ENCODE data around the gene CSRNP3. TPM values are rescaled to one million over a fixed set of nuclear protein-coding genes. Genes with fewer than 3 reads are reported as not detected.

CSRNP3 gene
- total and polyA plus RNA-seq, 5 donors from 2014 or later: not detected

- Histone ChIP-seq H3K4me3 (ENCODE audit: low read depth, low read length) (no peak overlapping the region), H3K36me3 (ENCODE audit: control insufficient read depth, insufficient read depth, low read length) (no peaks in the 10 kb centered on the region), H3K4me1 (ENCODE audit: control insufficient read depth, insufficient read depth, low read length, poor library complexity, severe bottlenecking) (no peaks in the 10 kb centered on the region), H3K27me3 (ENCODE audit: control insufficient read depth, insufficient read depth, low read length) (no peaks in the 10 kb centered on the region), H3K27ac (ENCODE audit: insufficient read depth, low read length, poor library complexity, severe bottlenecking) (no peak overlapping the region), H3K9me3 (ENCODE audit: control insufficient read depth in 2 of 2, low read length in 2 of 2) (no peaks in the 10 kb centered on the region)
- no peaks in the 10 kb centered on the region for H3K36me3 Mint-ChIP-seq
- H3K4me1 Mint-ChIP-seq: no peaks in the 10 kb centered on the region
- peaks cover 0 to 3% (median 0%) of the 10 kb centered on the region in 7 donors for H3K9me3 Mint-ChIP-seq
- H3K4me3 Mint-ChIP-seq: no peak overlapping the region
- no peaks in the 10 kb centered on the region for H3K27me3 Mint-ChIP-seq
- ATAC-seq (ENCODE audit: low read depth in 2 of 2): no peak
- H3K27ac Mint-ChIP-seq: no peak overlapping the region
- no peak for DNase-seq
These were observed 59.2 kb downstream of the CSRNP3 start for GRCh38 chr2:165528691-165529090.

GRCh38 chr2:165529130-165529529, 59.6 kb downstream of the CSRNP3 start:
- Mint-ChIP-seq H3K9me3 (peaks cover 0 to 3% (median 0%) of the 10 kb centered on the region in 7 donors), H3K4me3 (no peak overlapping the region), H3K27ac (no peak overlapping the region), H3K4me1 (no peaks in the 10 kb centered on the region), H3K36me3 (no peaks in the 10 kb centered on the region), H3K27me3 (no peaks in the 10 kb centered on the region)
- no peaks in the 10 kb centered on the region for H3K4me1 ChIP-seq (ENCODE audit: control insufficient read depth, insufficient read depth, low read length, poor library complexity, severe bottlenecking)
- no peaks in the 10 kb centered on the region for H3K9me3 ChIP-seq (ENCODE audit: control insufficient read depth in 2 of 2, low read length in 2 of 2)
- H3K36me3 ChIP-seq (ENCODE audit: control insufficient read depth, insufficient read depth, low read length): no peaks in the 10 kb centered on the region
- H3K27me3 ChIP-seq (ENCODE audit: control insufficient read depth, insufficient read depth, low read length): no peaks in the 10 kb centered on the region
- H3K4me3 ChIP-seq (ENCODE audit: low read depth, low read length): no peak overlapping the region
- ATAC-seq (ENCODE audit: low read depth in 2 of 2): no peak
- H3K27ac ChIP-seq (ENCODE audit: insufficient read depth, low read length, poor library complexity, severe bottlenecking): no peak overlapping the region
- no peak for DNase-seq

GRCh38 chr2:165533331-165533730, 63.8 kb downstream of the CSRNP3 start:
- DNase-seq (no peak), ATAC-seq (ENCODE audit: low read depth in 2 of 2) (no peak)
- Mint-ChIP-seq H3K9me3 (peaks cover 0 to 2% (median 0%) of the 10 kb centered on the region in 7 donors), H3K4me3 (no peak overlapping the region), H3K27ac (no peak overlapping the region), H3K4me1 (no peaks in the 10 kb centered on the region), H3K36me3 (no peaks in the 10 kb centered on the region), H3K27me3 (no peaks in the 10 kb centered on the region)
- no peak overlapping the region for H3K27ac ChIP-seq (ENCODE audit: insufficient read depth, low read length, poor library complexity, severe bottlenecking)
- no peaks in the 10 kb centered on the region for H3K27me3 ChIP-seq (ENCODE audit: control insufficient read depth, insufficient read depth, low read length)
- no peaks in the 10 kb centered on the region for H3K9me3 ChIP-seq (ENCODE audit: control insufficient read depth in 2 of 2, low read length in 2 of 2)
- H3K36me3 ChIP-seq (ENCODE audit: control insufficient read depth, insufficient read depth, low read length): no peaks in the 10 kb centered on the region
- no peaks in the 10 kb centered on the region for H3K4me1 ChIP-seq (ENCODE audit: control insufficient read depth, insufficient read depth, low read length, poor library complexity, severe bottlenecking)
- no peak overlapping the region for H3K4me3 ChIP-seq (ENCODE audit: low read depth, low read length)

GRCh38 chr2:165535471-165535870, 66.0 kb downstream of the CSRNP3 start:
- Histone ChIP-seq H3K27me3 (ENCODE audit: control insufficient read depth, insufficient read depth, low read length) (no peaks in the 10 kb centered on the region), H3K4me1 (ENCODE audit: control insufficient read depth, insufficient read depth, low read length, poor library complexity, severe bottlenecking) (no peaks in the 10 kb centered on the region), H3K9me3 (ENCODE audit: control insufficient read depth in 2 of 2, low read length in 2 of 2) (no peaks in the 10 kb centered on the region), H3K4me3 (ENCODE audit: low read depth, low read length) (no peak overlapping the region), H3K36me3 (ENCODE audit: control insufficient read depth, insufficient read depth, low read length) (no peaks in the 10 kb centered on the region), H3K27ac (ENCODE audit: insufficient read depth, low read length, poor library complexity, severe bottlenecking) (no peak overlapping the region)
- ATAC-seq (ENCODE audit: low read depth in 2 of 2) (no peak), DNase-seq (no peak)
- H3K36me3 Mint-ChIP-seq: no peaks in the 10 kb centered on the region
- no peak overlapping the region for H3K4me3 Mint-ChIP-seq
- no peaks in the 10 kb centered on the region for H3K27me3 Mint-ChIP-seq
- no peaks in the 10 kb centered on the region for H3K4me1 Mint-ChIP-seq
- no peaks in the 10 kb centered on the region for H3K9me3 Mint-ChIP-seq
- no peak overlapping the region for H3K27ac Mint-ChIP-seq

- no peaks in the 10 kb centered on the region for H3K4me1 ChIP-seq (ENCODE audit: control insufficient read depth, insufficient read depth, low read length, poor library complexity, severe bottlenecking)
- no peaks in the 10 kb centered on the region for H3K27me3 Mint-ChIP-seq
- H3K4me1 Mint-ChIP-seq: no peaks in the 10 kb centered on the region
- H3K36me3 ChIP-seq (ENCODE audit: control insufficient read depth, insufficient read depth, low read length): no peaks in the 10 kb centered on the region
- no peaks in the 10 kb centered on the region for H3K9me3 ChIP-seq (ENCODE audit: control insufficient read depth in 2 of 2, low read length in 2 of 2)
- DNase-seq (no peak), ATAC-seq (ENCODE audit: low read depth in 2 of 2) (no peak)
- no peak overlapping the region for H3K4me3 Mint-ChIP-seq
- no peak overlapping the region for H3K27ac Mint-ChIP-seq
- H3K36me3 Mint-ChIP-seq: no peaks in the 10 kb centered on the region
- no peaks in the 10 kb centered on the region for H3K9me3 Mint-ChIP-seq
- H3K27me3 ChIP-seq (ENCODE audit: control insufficient read depth, insufficient read depth, low read length): no peaks in the 10 kb centered on the region
- H3K4me3 ChIP-seq (ENCODE audit: low read depth, low read length): no peak overlapping the region
- no peak overlapping the region for H3K27ac ChIP-seq (ENCODE audit: insufficient read depth, low read length, poor library complexity, severe bottlenecking)
These were observed 67.5 kb downstream of the CSRNP3 start for GRCh38 chr2:165536851-165537499.

GRCh38 chr2:165539985-165540384, 70.5 kb downstream of the CSRNP3 start:
- no peak overlapping the region for H3K4me3 Mint-ChIP-seq
- H3K27me3 ChIP-seq (ENCODE audit: control insufficient read depth, insufficient read depth, low read length): no peaks in the 10 kb centered on the region

GRCh38 chr2:165544897-165545296, 75.4 kb downstream of the CSRNP3 start:
- Mint-ChIP-seq H3K4me1 (no peaks in the 10 kb centered on the region), H3K27ac (no peak overlapping the region), H3K36me3 (no peaks in the 10 kb centered on the region), H3K9me3 (peaks cover 0 to 1% (median 0%) of the 10 kb centered on the region in 7 donors), H3K4me3 (no peak overlapping the region), H3K27me3 (no peaks in the 10 kb centered on the region)
- Histone ChIP-seq H3K4me3 (ENCODE audit: low read depth, low read length) (no peak overlapping the region), H3K9me3 (ENCODE audit: control insufficient read depth in 2 of 2, low read length in 2 of 2) (no peaks in the 10 kb centered on the region), H3K4me1 (ENCODE audit: control insufficient read depth, insufficient read depth, low read length, poor library complexity, severe bottlenecking) (no peaks in the 10 kb centered on the region), H3K36me3 (ENCODE audit: control insufficient read depth, insufficient read depth, low read length) (no peaks in the 10 kb centered on the region), H3K27me3 (ENCODE audit: control insufficient read depth, insufficient read depth, low read length) (no peaks in the 10 kb centered on the region), H3K27ac (ENCODE audit: insufficient read depth, low read length, poor library complexity, severe bottlenecking) (no peak overlapping the region)
- DNase-seq (no peak), ATAC-seq (ENCODE audit: low read depth in 2 of 2) (no peak)

More at GRCh38 chr2:165539985-165540384, 70.5 kb downstream of the CSRNP3 start:
- Histone ChIP-seq H3K4me3 (ENCODE audit: low read depth, low read length) (no peak overlapping the region), H3K9me3 (ENCODE audit: control insufficient read depth in 2 of 2, low read length in 2 of 2) (no peaks in the 10 kb centered on the region), H3K4me1 (ENCODE audit: control insufficient read depth, insufficient read depth, low read length, poor library complexity, severe bottlenecking) (no peaks in the 10 kb centered on the region), H3K36me3 (ENCODE audit: control insufficient read depth, insufficient read depth, low read length) (no peaks in the 10 kb centered on the region), H3K27ac (ENCODE audit: insufficient read depth, low read length, poor library complexity, severe bottlenecking) (no peak overlapping the region)
- Mint-ChIP-seq H3K36me3 (no peaks in the 10 kb centered on the region), H3K4me1 (no peaks in the 10 kb centered on the region), H3K27ac (no peak overlapping the region), H3K9me3 (peaks cover 0 to 1% (median 0%) of the 10 kb centered on the region in 7 donors), H3K27me3 (no peaks in the 10 kb centered on the region)
- DNase-seq (no peak), ATAC-seq (ENCODE audit: low read depth in 2 of 2) (no peak)

GRCh38 chr2:165547900-165548299, 78.4 kb downstream of the CSRNP3 start:
- peaks cover 0 to under 1% (median 0%) of the 10 kb centered on the region in 7 donors for H3K9me3 Mint-ChIP-seq
- no peaks in the 10 kb centered on the region for H3K4me1 Mint-ChIP-seq
- H3K36me3 ChIP-seq (ENCODE audit: control insufficient read depth, insufficient read depth, low read length): no peaks in the 10 kb centered on the region
- DNase-seq (no peak), ATAC-seq (ENCODE audit: low read depth in 2 of 2) (no peak)
- H3K4me1 ChIP-seq (ENCODE audit: control insufficient read depth, insufficient read depth, low read length, poor library complexity, severe bottlenecking): no peaks in the 10 kb centered on the region
- H3K9me3 ChIP-seq (ENCODE audit: control insufficient read depth in 2 of 2, low read length in 2 of 2): no peaks in the 10 kb centered on the region
- no peak overlapping the region for H3K4me3 Mint-ChIP-seq
- no peaks in the 10 kb centered on the region for H3K36me3 Mint-ChIP-seq
- H3K27ac Mint-ChIP-seq: no peak overlapping the region
- H3K27me3 ChIP-seq (ENCODE audit: control insufficient read depth, insufficient read depth, low read length): no peaks in the 10 kb centered on the region
- H3K27ac ChIP-seq (ENCODE audit: insufficient read depth, low read length, poor library complexity, severe bottlenecking): no peak overlapping the region
- no peak overlapping the region for H3K4me3 ChIP-seq (ENCODE audit: low read depth, low read length)
- no peaks in the 10 kb centered on the region for H3K27me3 Mint-ChIP-seq

All from CD4-positive, CD25-positive, alpha-beta regulatory T cell (primary cell).